B cell (primary cell): ENCODE results near the gene SIRT3.

Source experiments
- EZH2 ChIP-seq: IDR thresholded peaks from 2 replicates; pipeline ENCODE4 v1.6.1; 2012; ENCODE audit warnings: borderline replicate concordance, low read depth, mild to moderate bottlenecking, moderate library complexity, low read length; ENCODE audit not compliant: insufficient read depth, poor library complexity, severe bottlenecking
- TF ChIP-seq, protein P1 (sequence below): fragments of 200-600 bp; IDR thresholded peaks from one replicate; pipeline ENCODE4 v1.8.0; 2022; ENCODE audit warnings: antibody characterized with exemption, mild to moderate bottlenecking

DNA sequence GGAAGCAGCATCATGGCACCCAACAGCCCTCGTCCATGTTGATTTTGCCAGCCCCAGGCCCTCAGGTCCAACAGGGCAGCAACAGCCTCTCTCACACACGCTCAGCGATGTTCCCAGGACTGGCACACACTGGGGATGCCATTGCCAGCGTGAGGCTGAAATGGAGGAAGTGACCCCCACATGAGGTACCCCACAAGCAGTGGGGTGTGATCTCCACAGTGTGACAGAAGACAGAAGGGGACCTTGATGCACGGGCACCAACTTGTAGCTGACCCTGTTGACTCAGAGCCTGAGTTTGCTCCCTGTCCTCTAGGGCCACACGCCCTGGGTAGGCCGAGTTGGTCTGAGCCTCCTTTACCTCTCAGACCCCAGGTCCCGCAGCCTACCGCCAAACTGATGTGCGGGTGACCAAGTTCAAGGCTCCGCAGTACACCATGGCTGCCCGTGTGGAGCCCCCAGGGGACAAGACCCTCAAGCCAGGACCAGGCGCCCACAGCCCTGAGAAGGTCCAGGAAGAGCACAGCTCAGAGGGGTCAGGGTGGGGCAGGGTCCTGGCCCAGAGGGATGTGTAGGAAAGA lies 37.0 kb downstream of the SIRT3 start:
- TF ChIP-seq, protein P1, sequence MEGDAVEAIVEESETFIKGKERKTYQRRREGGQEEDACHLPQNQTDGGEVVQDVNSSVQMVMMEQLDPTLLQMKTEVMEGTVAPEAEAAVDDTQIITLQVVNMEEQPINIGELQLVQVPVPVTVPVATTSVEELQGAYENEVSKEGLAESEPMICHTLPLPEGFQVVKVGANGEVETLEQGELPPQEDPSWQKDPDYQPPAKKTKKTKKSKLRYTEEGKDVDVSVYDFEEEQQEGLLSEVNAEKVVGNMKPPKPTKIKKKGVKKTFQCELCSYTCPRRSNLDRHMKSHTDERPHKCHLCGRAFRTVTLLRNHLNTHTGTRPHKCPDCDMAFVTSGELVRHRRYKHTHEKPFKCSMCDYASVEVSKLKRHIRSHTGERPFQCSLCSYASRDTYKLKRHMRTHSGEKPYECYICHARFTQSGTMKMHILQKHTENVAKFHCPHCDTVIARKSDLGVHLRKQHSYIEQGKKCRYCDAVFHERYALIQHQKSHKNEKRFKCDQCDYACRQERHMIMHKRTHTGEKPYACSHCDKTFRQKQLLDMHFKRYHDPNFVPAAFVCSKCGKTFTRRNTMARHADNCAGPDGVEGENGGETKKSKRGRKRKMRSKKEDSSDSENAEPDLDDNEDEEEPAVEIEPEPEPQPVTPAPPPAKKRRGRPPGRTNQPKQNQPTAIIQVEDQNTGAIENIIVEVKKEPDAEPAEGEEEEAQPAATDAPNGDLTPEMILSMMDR, result no peak
- TF ChIP-seq EZH2, result no peak
